Neuronal stem cell (in vitro differentiated cells): ENCODE results near the gene METTL26.
A peak's percentile ranks its signal among the peaks of the same experiment; 100 is the strongest.

Experiments
- DNase-seq: peaks from one replicate; pipeline ENCODE4 v3.0.0-alpha.2; 2013; ENCODE audit warnings: low spot score
- H2AFZ ChIP-seq: one replicate; pipeline ENCODE4 v1.6.1; 2013; ENCODE audit warnings: mild to moderate bottlenecking, low read length, inconsistent platforms
- H2AK5ac ChIP-seq: 2 replicates; pipeline ENCODE4 v1.6.1; 2013; ENCODE audit warnings: low read depth, mild to moderate bottlenecking, inconsistent platforms, low read length, moderate library complexity, mixed read lengths
- H2BK120ac ChIP-seq: 2 replicates; pipeline ENCODE4 v1.6.1; 2013; ENCODE audit warnings: low read depth, mild to moderate bottlenecking, inconsistent platforms, low read length, moderate library complexity, mixed read lengths
- H2BK12ac ChIP-seq: one replicate; pipeline ENCODE4 v1.6.1; 2013; ENCODE audit warnings: low read length, inconsistent platforms
- H2BK15ac ChIP-seq: 2 replicates; pipeline ENCODE4 v1.6.1; 2013; ENCODE audit warnings: mild to moderate bottlenecking, low read length, inconsistent platforms, mixed read lengths
- H2BK5ac ChIP-seq: one replicate; pipeline ENCODE4 v1.6.1; 2013; ENCODE audit warnings: inconsistent platforms, mild to moderate bottlenecking, low read length, moderate library complexity
- H3K14ac ChIP-seq: one replicate; pipeline ENCODE4 v1.6.1; 2013; ENCODE audit warnings: low read length, inconsistent platforms
- H3K18ac ChIP-seq: 2 replicates; pipeline ENCODE4 v1.6.1; 2013; ENCODE audit warnings: low read length, inconsistent platforms
- H3K23ac ChIP-seq: 2 replicates; pipeline ENCODE4 v1.6.1; 2013; ENCODE audit warnings: low read depth, mild to moderate bottlenecking, mixed read lengths, low read length, inconsistent platforms; ENCODE audit not compliant: poor library complexity
- H3K27ac ChIP-seq: replicated peaks from 3 replicates; pipeline ENCODE4 v1.5.1; 2013; ENCODE audit warnings: low read length, inconsistent platforms
- H3K27me3 ChIP-seq, 3 experiments: 2 replicates each; pipeline ENCODE4 v1.6.1; 2013; ENCODE audit warnings: low read length in 3 of 3, mild to moderate bottlenecking in 2 of 3, inconsistent platforms in 1 of 3, low read depth in 1 of 3, mixed read lengths in 1 of 3, moderate library complexity in 1 of 3; ENCODE audit not compliant: control insufficient read depth in 3 of 3, insufficient read depth in 3 of 3
- H3K36me3 ChIP-seq, 2 donors: replicated peaks in 1 of 2; 2 replicates each; pipeline ENCODE4 v1.6.1; 2013; ENCODE audit warnings: low read length in 2 of 2; ENCODE audit not compliant: control insufficient read depth in 2 of 2, insufficient read depth in 2 of 2
- H3K4ac ChIP-seq: 2 replicates; pipeline ENCODE4 v1.6.1; 2013; ENCODE audit warnings: inconsistent platforms, mild to moderate bottlenecking, low read length, moderate library complexity
- H3K4me1 ChIP-seq, 2 donors: 1 replicate in 1 of 2; 2 replicates in 1 of 2; pipeline ENCODE4 v1.6.1; 2013; ENCODE audit warnings: low read length in 2 of 2, low read depth in 1 of 2; ENCODE audit not compliant: control insufficient read depth in 2 of 2, insufficient read depth in 1 of 2
- H3K4me2 ChIP-seq: one replicate; pipeline ENCODE4 v1.6.1; 2013; ENCODE audit warnings: mild to moderate bottlenecking, low read length, inconsistent platforms; ENCODE audit not compliant: insufficient read depth, poor library complexity, severe bottlenecking
- H3K4me3 ChIP-seq, 2 donors: 2 replicates each; pipeline ENCODE4 v1.5.1; 2013; ENCODE audit warnings: low read length in 2 of 2, mild to moderate bottlenecking in 2 of 2, inconsistent platforms in 1 of 2, moderate library complexity in 1 of 2
- H3K79me1 ChIP-seq: one replicate; pipeline ENCODE4 v1.6.1; 2013; ENCODE audit warnings: low read depth, mild to moderate bottlenecking, inconsistent platforms, low read length, moderate library complexity
- H3K9ac ChIP-seq: one replicate; pipeline ENCODE4 v1.6.1; 2013; ENCODE audit warnings: mild to moderate bottlenecking, low read depth, low read length, inconsistent platforms; ENCODE audit not compliant: poor library complexity
- H3K9me3 ChIP-seq, 2 donors: replicated peaks in 1 of 2; 2 replicates each; pipeline versions ENCODE3 to v1.6.1; 2013; ENCODE audit warnings: low read length in 2 of 2, mild to moderate bottlenecking in 2 of 2, inconsistent platforms in 1 of 2, low read depth in 1 of 2, mixed read lengths in 1 of 2, moderate library complexity in 1 of 2; ENCODE audit not compliant: control insufficient read depth in 2 of 2, insufficient read depth in 1 of 2
- H4K8ac ChIP-seq: one replicate; pipeline ENCODE4 v1.6.1; 2013; ENCODE audit warnings: low read depth, mild to moderate bottlenecking, inconsistent platforms, low read length, moderate library complexity
- H4K91ac ChIP-seq: one replicate; pipeline ENCODE4 v1.6.1; 2013; ENCODE audit warnings: low read length, low read depth, mild to moderate bottlenecking, inconsistent platforms; ENCODE audit not compliant: poor library complexity
- WGBS, 2 donors: extraction: QIAGEN DNeasy Blood & Tissue Kit; methylation state at CpG; one replicate each; pipeline ENCODE4 v1.1.7; 2013; ENCODE audit warnings: missing lambda C conversion rate in 2 of 2, mixed read lengths in 1 of 2; ENCODE audit not compliant: insufficient read length in 2 of 2, insufficient replicate concordance in 1 of 2; ENCODE audit errors: extremely low coverage in 2 of 2; 5-methylcytosine and 5-hydroxymethylcytosine counted together

The METTL26 gene

DNA sequence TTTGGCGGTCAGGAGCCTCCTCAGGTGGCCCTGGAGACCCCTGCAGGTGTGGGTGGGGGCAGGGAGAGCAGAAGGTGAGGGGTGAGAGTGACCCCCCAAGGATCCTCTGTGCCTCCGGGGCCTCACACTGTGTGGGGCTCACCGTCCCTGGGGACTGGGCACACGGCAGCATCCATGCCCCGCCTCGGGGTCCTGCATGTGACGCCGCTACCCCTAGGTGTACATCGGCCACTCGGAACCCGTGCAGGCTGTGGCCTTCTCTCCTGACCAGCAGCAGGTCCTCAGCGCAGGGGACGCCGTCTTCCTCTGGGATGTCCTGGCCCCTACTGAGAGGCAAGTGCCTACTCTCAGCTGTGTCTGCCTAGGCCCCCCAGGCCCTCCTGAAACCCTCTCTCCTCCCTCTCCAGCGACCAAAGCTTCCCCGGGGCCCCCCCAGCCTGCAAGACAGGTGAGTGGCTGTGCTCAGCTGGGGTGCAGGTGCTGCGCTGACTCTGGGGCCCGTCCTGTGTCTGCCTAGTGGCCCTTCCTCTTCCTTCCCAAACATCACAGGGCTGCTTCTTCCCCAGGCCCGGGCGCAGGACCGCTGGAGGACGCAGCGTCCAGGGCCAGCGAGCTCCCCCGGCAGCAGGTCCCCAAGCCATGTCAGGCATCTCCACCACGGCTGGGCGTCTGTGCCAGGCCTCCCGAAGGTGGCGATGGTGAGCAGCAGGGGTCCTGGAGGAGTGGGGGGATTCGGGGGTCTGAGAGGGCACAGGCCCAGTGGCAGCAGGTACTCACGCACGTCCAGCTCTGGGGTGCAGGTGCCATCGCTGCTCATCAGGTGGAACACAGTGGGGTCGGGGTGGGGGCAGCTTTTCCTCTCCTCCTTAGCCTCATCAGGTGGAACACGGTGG is 22.8 kb upstream of the METTL26 start:
- H2BK15ac ChIP-seq: peak overlapping the region; percentile 43
- no peak overlapping the region for H2AK5ac ChIP-seq
- H4K8ac ChIP-seq: no peak overlapping the region
- peak overlapping the region; percentile 21 for H3K9ac ChIP-seq
- no peak overlapping the region for H2BK120ac ChIP-seq
- peak overlapping the region in 1 of 2 donors; percentile 52 for H3K4me3 ChIP-seq
- H3K27me3 ChIP-seq: no peaks in the 10 kb centered on the region
- peaks cover 14 to 71% of the 10 kb centered on the region in 2 donors for H3K36me3 ChIP-seq
- no peak for DNase-seq
- H2BK5ac ChIP-seq: no peak overlapping the region
- H3K4me1 ChIP-seq: peaks cover 3 to 6% of the 10 kb centered on the region in 2 donors
- H3K14ac ChIP-seq: no peak overlapping the region
- H3K79me1 ChIP-seq: peaks cover 13% of the 10 kb centered on the region
- no CpG with 5 or more reads among the region's 35 CpGs for WGBS, 2 donors
- H2AFZ ChIP-seq: no peak overlapping the region
- no peak overlapping the region for H4K91ac ChIP-seq
- no peak overlapping the region for H3K4me2 ChIP-seq
- H3K27ac ChIP-seq: no peak overlapping the region
- no peak overlapping the region for H3K23ac ChIP-seq
- no peaks in the 10 kb centered on the region for H3K9me3 ChIP-seq
- H3K4ac ChIP-seq: no peak overlapping the region
- no peak overlapping the region for H3K18ac ChIP-seq
- H2BK12ac ChIP-seq: no peak overlapping the region

- H3K4me3 ChIP-seq: no peak overlapping the region
- DNase-seq: no peak
- H4K8ac ChIP-seq: no peak overlapping the region
- H3K14ac ChIP-seq: no peak overlapping the region
- peaks cover 3 to 6% of the 10 kb centered on the region in 2 donors for H3K4me1 ChIP-seq
- no peaks in the 10 kb centered on the region for H3K9me3 ChIP-seq
- H3K18ac ChIP-seq: no peak overlapping the region
- no peak overlapping the region for H2BK12ac ChIP-seq
- H2BK15ac ChIP-seq: no peak overlapping the region
- H2BK120ac ChIP-seq: no peak overlapping the region
- no peak overlapping the region for H2BK5ac ChIP-seq
- H3K4me2 ChIP-seq: no peak overlapping the region
- H2AFZ ChIP-seq: no peak overlapping the region
- H4K91ac ChIP-seq: no peak overlapping the region
- H3K9ac ChIP-seq: peak overlapping the region; percentile 44
- peaks cover 16% of the 10 kb centered on the region for H3K79me1 ChIP-seq
- no peaks in the 10 kb centered on the region for H3K27me3 ChIP-seq
- no CpG with 5 or more reads among the region's 22 CpGs for WGBS, 2 donors
- H2AK5ac ChIP-seq: no peak overlapping the region
- H3K23ac ChIP-seq: no peak overlapping the region
- H3K36me3 ChIP-seq: peaks cover 11 to 80% of the 10 kb centered on the region in 2 donors
- H3K4ac ChIP-seq: no peak overlapping the region
- H3K27ac ChIP-seq: no peak overlapping the region
Observed at GRCh38 chr16:657487-657886, 21.4 kb upstream of the METTL26 start.

GRCh38 chr16:654034-654433 is 17.9 kb upstream of the METTL26 start:
- Histone ChIP-seq H3K27ac (no peak overlapping the region), H3K4me2 (no peak overlapping the region), H3K4me1 (peaks cover 4 to 7% of the 10 kb centered on the region in 2 donors), H2BK5ac (no peak overlapping the region), H3K4ac (no peak overlapping the region), H2BK120ac (no peak overlapping the region), H3K4me3 (no peak overlapping the region), H3K27me3 (no peaks in the 10 kb centered on the region), H2BK15ac (no peak overlapping the region), H3K36me3 (peaks cover 9 to 70% of the 10 kb centered on the region in 2 donors), H4K91ac (no peak overlapping the region), H3K23ac (peak overlapping the region; percentile 17), H2BK12ac (no peak overlapping the region), H3K14ac (no peak overlapping the region), H3K9me3 (no peaks in the 10 kb centered on the region), H3K79me1 (peaks cover 7% of the 10 kb centered on the region), H3K18ac (no peak overlapping the region), H4K8ac (no peak overlapping the region), H2AK5ac (no peak overlapping the region), H2AFZ (no peak overlapping the region), H3K9ac (peak overlapping the region; percentile 60)
- WGBS, 2 donors: no CpG with 5 or more reads among the region's 12 CpGs
- no peak for DNase-seq

GRCh38 chr16:652454-653305 is 16.6 kb upstream of the METTL26 start:
- Histone ChIP-seq H3K9ac (no peak overlapping the region), H2BK12ac (no peak overlapping the region), H3K36me3 (peaks cover 5 to 57% of the 10 kb centered on the region in 2 donors), H3K23ac (no peak overlapping the region), H3K14ac (no peak overlapping the region), H3K4me3 (no peak overlapping the region), H2BK5ac (peak overlapping the region; percentile 39), H3K27me3 (no peaks in the 10 kb centered on the region), H3K18ac (no peak overlapping the region), H2AK5ac (no peak overlapping the region), H2BK120ac (no peak overlapping the region), H2BK15ac (no peak overlapping the region), H3K4ac (no peak overlapping the region), H3K4me1 (peaks cover 9 to 16% of the 10 kb centered on the region in 2 donors), H3K27ac (no peak overlapping the region), H4K8ac (no peak overlapping the region), H3K9me3 (no peaks in the 10 kb centered on the region), H3K4me2 (no peak overlapping the region), H4K91ac (no peak overlapping the region), H3K79me1 (peaks cover 8% of the 10 kb centered on the region), H2AFZ (no peak overlapping the region)
- no CpG with 5 or more reads among the region's 28 CpGs for WGBS, 2 donors
- DNase-seq: no peak
